Activated T-helper 9 cell treated with anti-CD3 and anti-CD28 coated beads, Interleukin-2, amount 50 U/mL, for 16 hours (primary cell): ENCODE measurements around the gene FGF12.
"Not testable (repeated sequence)": the region's sequence is repeated elsewhere in the genome, so short reads cannot be mapped to it uniquely, and the experiment has no call there.

ENCODE experiments used
- DNase-seq: peaks from one replicate; pipeline ENCODE4 v3.0.0-alpha.2; 2020; ENCODE audit warnings: low read depth

Gene FGF12

DNA sequence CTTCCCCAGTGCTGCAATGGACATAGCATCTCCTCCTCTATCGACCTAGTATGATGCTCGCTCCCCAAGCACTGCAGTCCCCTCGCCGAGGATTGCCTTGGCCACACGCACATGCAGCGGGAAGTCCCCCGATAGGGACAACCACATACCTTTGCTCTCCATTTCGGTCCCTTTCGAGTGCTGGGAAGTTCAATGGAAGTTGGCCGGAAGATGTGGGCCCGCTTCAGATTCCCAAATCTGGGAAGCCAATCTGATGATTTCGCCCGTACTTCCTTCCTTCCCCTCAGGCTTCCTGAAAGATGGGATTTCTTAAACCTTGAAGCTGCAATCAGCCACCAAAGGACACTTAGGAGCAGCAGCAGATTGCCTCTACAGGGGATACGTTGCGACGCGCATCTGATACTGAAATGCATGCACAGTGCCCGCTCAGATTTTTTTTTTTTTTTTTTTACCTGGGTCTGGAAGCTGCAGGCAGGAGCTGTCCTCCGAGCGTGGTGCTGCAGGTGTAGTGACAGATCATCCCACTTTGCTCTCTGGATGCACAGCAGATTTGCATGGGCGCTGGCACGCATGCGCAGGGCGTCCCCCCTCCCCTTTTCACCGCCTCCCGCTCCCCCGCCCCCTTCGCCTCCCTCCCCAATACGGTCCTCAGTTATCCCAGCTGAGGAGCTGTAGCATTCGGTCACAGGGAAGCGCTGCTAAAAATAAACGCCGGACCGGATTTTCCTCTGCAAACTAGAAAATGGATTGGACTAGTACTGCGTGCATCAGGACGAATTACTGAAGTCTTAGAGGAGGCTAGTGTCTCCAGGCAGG lies at the start of gene FGF12:
Gene FGF12 (minus strand): TSS at position 510 of the 816 bp plus-strand sequence.
- no peak for DNase-seq

DNA sequence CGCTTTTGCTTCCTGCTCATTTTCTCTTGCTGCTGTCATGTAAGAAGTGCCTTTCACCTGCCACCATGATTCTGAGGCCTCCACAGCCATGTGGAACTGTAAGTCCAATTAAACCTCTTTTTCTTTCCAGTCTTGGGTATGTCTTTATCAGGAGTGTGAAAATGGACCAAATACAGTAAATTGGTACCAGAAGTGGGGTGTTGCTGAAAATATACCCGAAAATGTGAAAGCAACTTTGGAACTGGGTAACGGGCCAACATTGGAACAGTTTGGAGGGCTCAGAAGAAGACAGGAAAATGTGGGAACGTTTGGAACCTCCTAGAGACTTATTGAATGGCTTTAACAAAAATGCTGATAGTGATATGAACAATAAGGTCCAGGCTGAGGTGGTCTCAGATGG lies 47.0 kb upstream of the FGF12 start:
- DNase-seq = not testable (repeated sequence)

GRCh38 chr3:192772240-192772894 lies 45.0 kb upstream of the FGF12 start:
- no peak for DNase-seq

DNA sequence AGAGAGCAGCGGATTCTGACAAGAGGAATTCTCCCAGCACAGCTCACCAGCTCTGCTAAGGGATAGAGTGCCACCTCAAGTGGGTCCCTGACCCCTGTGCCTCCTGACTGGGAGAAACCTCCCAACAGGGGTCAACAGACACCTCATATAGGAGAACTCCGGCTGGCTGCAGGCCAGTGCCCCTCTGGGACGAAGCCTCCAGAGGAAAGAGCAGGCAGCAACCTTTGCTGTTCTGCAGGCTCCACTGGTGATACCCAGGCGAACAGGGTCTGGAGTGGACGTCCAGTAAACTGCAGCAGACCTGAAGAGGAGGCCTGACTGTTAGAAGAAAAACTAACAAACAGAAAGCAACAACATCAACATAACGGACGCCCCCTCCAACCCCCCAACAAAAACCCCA lies 31.3 kb upstream of the FGF12 start:
- DNase-seq = no peak

DNA sequence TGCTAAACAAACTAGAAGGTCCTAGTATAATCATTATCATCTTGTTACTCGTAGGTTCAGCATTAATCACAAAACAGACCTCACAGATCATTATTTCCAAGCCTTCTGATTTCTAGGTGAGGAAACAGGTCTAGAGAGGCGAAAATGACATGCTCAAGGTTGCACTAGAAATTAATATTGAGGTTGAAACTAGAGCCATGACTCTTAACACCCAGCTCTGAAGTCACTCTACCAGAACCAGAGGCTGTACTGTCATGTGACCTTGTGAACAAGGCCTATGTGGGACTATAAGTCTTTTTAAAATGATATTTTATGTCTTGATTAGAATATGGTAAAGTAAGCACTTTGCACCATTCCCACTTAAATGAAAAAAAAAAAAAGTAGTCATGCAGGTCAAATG lies 23.8 kb upstream of the FGF12 start:
- no peak for DNase-seq

DNA sequence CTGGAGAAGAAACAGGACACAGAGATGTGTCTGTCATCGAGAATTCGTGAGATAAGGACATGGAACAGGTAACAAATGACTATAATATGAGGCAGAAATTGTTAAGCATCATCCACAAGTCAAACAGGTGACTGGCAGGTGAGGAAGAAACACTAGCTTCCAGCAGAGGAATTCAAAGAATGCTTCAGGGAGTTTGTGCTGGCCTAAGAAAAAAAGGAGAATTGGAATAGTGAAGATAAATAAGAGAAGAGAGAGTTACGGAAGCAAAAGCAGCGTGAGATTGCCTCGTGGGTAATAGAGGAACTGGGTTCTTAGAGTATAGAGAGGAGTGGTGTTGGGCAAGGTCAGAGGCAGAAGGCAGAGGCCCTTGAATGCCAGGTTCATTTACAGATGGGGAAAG lies 22.9 kb upstream of the FGF12 start:
- DNase-seq = no peak

DNA sequence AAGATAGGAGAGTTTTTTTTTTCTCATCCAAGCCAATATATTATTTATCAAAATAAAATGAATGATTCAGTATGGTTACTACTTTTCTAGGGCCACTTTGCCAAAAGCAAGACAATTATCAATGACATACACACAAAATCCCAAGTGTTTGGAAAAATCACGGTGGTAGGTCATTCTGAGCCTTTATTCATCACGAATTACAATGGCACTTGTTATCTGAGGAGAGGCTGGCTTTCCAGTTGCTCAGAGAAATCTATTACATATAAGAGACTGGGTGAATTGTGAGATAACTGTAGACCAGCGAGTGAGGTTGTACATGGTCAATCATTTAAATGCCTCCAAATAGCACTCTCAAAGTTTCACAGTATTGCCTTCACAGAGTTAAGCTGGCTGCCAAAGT lies 20.4 kb upstream of the FGF12 start:
- no peak for DNase-seq

DNA sequence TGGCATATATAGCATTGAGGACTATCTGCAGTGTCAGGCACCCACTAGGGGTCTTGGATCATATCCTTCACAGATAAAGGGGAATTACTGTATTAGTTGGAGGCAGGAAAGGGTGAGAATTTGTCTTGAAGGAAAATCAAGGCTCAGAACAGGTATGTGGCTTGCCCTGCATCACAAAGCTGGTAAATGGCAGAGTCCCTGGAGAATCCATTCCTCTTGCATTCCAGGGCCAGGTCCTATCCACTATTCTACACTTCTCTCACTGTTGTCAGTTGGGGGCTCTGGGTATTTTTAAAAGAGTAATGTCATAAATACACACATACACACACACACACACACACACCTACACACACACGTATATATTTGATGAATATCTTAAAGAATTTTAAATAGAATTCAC lies 19.8 kb upstream of the FGF12 start:
- no peak for DNase-seq

DNA sequence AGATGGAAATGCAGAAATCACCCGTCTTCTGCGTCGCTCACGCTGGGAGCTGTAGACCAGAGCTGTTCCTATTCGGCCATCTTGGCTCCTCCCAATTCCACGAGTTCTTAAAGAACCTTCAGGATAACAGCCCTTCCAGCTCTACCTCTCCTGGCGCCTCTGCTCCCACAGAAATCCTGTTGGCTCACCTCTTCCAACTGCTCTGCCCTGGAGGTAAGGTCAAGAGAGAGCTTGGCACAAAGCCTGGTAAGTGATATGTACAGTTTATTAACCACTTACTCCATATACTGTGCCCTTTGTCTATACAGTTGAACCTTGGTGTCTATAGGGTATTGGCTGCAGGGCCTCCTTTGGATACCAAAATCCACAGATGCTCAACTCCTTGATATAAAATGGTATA lies 17.8 kb upstream of the FGF12 start:
- DNase-seq = no peak

DNA sequence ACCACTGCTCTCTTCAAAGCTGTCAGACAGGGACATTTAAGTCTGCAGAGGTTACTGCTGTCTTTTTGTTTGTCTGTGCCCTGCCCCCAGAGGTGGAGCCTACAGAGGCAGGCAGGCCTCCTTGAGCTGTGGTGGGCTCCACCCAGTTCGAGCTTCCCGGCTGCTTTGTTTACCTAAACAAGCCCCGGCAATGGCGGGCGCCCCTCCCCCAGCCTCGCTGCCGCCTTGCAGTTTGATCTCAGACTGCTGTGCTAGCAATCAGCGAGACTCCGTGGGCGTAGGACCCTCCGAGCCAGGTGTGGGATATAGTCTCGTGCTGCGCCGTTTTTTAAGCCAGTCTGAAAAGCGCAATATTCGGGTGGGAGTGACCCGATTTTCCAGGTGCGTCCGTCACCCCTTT lies 17.3 kb upstream of the FGF12 start:
- not testable (repeated sequence) for DNase-seq

DNA sequence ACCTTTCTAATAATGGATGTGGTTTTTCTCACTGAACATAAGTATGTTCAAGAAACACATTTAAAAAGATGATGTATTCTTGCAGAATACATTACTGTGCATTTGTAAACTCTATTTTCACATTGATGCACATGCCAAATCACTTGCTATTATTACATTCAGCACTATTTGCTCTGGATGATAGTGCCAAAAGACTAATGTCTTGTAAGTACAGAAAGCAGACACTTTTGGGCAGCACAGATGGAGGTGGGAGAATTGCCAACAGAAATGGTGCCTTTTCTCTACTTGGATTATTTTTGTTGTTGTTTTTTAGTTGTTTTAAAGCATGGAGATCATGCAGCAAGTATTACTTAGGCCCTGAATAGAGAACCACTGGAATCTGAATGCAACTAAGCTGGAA lies 10.2 kb upstream of the FGF12 start:
- no peak for DNase-seq

GRCh38 chr3:192731233-192731632 lies 3.9 kb upstream of the FGF12 start:
- no peak for DNase-seq

DNA sequence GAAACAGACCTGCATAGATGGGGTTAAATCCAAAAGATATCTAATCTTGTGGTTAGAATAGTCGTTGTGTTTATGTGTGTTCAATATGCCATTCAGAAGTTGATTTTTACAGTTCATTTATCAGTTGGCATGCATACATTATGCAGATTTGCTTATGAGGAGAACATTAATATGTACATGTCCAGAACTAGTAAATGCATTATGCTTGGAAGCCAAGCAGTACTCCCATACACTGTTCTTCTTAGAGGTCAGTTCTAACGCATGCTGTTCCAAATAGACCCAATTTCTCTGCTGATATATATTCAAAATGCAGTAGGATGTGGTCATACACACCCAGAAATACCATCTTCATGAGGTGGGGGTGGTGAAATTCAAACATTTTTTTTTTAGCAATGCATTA lies 956 bp downstream of the FGF12 start:
- DNase-seq = no peak

DNA sequence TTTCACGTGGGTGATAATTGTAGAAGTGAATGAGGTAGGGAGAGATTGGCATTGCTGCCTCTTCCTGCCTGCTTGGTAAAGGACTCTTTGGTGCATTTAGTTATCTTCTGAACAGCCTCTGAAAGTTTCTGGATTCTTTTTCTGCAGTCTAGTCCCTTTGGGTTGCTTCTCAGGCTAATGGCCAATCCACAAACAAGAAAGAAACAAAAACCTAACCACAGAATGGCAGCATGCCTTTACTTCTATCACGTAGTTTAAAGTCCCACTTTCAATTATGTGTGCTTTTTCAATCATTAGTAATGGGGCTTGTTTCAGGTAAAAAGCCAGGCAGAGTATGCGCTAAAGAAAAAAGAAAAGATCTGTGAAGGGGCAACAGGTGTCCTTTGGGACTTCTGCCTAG lies 7.4 kb downstream of the FGF12 start:
- DNase-seq = no peak

DNA sequence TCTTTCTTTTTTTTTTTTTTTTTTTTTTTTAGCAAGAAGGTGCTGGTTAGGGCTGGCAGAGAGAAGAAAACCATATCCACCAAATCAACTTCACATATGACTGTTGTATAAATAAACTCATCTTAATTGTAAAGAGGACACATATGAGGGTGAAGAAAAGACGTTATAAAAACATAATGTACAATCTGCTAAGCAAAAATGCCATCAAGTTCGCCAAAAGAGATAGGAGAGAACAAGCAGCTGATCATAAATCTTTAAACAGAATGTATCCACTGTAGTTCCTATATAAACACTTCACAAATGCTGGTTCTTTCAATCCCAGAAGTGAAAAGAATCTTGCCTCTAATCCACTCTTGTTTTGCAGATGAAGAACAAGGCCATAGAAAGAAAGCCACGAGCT lies 9.2 kb downstream of the FGF12 start:
- DNase-seq = no peak

- DNase-seq = no peak
These were observed 12.2 kb downstream of the FGF12 start for GRCh38 chr3:192715126-192715525.

DNA sequence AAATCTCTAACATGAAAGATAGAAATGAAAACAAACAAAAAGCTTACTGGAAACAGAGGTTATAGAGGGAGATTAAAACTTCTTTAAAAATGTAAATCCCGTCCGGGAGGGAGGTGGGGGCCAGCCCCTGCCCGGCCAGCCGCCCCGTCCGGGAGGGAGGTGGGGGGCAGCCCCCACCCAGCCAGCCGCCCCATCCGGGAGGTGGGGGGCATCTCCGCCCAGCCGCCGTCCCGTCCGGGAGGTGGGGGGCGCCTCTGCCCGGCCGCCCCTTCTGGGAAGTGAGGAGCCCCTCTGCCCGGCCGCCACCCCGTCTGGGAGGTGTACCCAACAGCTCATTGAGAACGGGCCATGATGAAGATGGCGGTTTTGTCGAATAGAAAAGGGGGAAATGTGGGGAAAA lies 16.2 kb downstream of the FGF12 start:
- not testable (repeated sequence) for DNase-seq

DNA sequence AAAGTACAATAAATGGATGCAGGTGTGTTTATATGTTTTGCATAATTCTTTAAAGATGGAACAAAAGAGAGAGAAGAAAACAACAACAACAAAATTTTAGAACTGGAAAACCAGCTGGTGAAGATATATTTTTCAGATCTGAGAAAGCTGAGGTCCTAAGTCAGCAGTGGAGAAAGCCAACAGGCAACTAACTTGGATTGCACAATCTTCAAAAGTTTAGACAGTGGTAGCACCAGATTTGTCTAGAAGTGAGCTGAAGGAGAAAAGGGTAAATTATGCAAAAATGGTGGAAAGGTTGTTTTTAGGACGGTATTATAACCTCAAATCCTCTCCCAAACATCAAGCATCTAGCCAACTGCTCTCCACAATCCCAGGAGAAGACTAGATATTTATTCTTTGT lies 17.0 kb downstream of the FGF12 start:
- DNase-seq = no peak

DNA sequence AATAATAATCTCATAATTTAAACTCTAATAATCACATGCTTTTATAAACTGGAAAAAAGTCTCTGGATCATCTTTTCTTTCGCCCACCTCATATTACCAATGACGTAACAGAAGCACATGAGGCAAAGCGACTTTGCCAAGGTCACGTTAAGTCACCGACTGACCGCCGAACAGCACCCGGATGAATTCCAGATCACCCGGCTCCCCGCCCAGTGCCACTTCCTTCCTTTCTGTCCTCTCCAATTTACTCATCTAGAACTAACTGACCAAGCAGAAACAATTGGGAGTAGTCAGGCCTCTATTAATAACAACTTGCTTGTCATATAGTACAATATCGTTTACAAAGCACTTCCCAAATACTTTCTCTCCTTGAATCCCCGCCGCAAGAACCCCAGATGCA lies 21.1 kb downstream of the FGF12 start:
- DNase-seq = no peak

DNA sequence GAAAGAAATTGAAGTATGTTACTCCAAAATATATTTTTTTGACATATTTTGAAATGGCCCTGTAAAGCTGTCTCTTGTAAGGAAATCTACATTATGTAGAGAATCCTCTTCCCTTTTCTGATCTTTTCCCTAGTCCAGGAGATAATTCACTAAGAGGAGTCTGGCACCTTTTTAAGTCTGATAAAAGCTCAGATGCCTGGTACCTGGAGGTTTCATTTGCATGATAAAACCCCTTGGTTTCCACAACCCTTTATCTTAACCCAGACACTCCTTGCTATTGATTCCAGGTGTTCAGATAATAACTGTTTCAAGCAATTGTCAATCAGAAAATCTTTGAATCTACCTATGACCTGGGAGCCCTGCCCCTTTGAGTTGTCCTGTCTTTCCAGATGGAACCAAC lies 26.5 kb downstream of the FGF12 start:
- DNase-seq = no peak

- DNase-seq = no peak
These were observed 30.3 kb downstream of the FGF12 start for GRCh38 chr3:192696943-192697587.

DNA sequence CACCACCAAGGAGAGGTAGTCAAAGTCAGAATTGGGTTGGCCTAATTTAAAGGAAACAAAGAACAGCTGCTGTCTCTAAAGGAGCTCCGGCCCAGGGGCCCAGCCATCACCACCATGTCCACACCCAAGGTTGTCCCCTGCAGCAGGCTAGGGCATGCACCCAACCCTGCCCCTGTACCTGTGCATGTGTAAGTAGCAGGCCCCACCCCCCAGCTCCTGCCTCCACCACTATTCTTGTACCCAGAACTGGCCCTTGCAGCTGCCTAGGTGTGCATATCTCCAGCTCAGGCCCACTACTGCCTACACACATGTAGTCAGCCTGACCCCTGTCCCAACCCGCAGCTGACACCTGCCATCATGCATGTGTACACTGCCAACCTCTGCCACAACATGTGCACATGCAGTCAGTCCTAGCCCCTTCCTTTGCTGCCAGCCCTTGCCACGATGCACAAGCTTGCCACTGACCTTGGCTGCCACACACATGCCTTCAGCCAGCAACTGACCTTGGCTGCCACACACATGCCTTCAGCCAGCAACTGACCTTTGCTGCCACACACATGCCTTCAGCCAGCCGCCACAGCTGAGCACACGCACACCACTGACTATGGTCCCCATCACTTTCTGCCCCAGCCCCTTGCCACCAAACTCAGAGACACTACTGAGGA lies 39.7 kb downstream of the FGF12 start:
- no peak for DNase-seq

DNA sequence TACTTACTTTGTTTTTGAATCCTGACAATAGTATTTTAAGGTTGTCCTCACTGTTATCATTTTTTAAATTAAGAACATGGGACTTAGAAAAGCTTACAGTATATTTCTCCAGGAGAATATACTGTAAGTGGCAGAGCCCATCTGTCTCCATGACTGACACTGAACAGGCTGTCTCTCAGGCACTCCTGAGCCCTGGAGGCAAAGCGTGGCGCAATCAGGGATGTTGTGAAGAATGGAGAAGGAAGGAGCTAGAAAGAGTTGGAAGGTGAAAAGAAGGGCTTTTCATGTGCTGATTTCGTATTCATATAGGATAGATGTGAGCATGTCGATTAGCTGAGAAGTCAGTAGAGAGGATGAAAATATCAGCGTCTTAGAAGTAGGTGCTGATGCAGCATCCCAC lies 41.5 kb downstream of the FGF12 start:
- no peak for DNase-seq
